Fibroblast of gingiva (primary cell): ENCODE results near the gene DISC1.
"Not testable (repeated sequence)": the region's sequence is repeated elsewhere in the genome, so short reads cannot be mapped to it uniquely, and the experiment has no call there.

Experiments
- DNase-seq: peaks from one replicate; pipeline ENCODE4 v3.0.0-alpha.2; 2011; ENCODE audit warnings: low read depth

DISC1 gene

GRCh38 chr1:231668826-231669225 is 42.2 kb downstream of the DISC1 start:
- DNase-seq: no peak

GRCh38 chr1:231669864-231670621 is 43.5 kb downstream of the DISC1 start:
- not testable (repeated sequence) for DNase-seq

- DNase-seq: no peak
These were observed 44.2 kb downstream of the DISC1 start for GRCh38 chr1:231670755-231671154.

GRCh38 chr1:231674575-231674974 is 48.0 kb downstream of the DISC1 start:
- no peak for DNase-seq

- DNase-seq: peak; percentile 34
These were observed 49.9 kb downstream of the DISC1 start for GRCh38 chr1:231676487-231676886.

GRCh38 chr1:231677442-231677841 is 50.9 kb downstream of the DISC1 start:
- DNase-seq: no peak

GRCh38 chr1:231678011-231678432 is 51.4 kb downstream of the DISC1 start:
- DNase-seq: no peak

- no peak for DNase-seq
These were observed 52.5 kb downstream of the DISC1 start for GRCh38 chr1:231679109-231679508.

- no peak for DNase-seq
These were observed 54.4 kb downstream of the DISC1 start for GRCh38 chr1:231681006-231681405.

- DNase-seq: no peak
These were observed 56.2 kb downstream of the DISC1 start for GRCh38 chr1:231682779-231683178.

- DNase-seq: no peak
These were observed 57.0 kb downstream of the DISC1 start for GRCh38 chr1:231683439-231684165.

- no peak for DNase-seq
These were observed 58.0 kb downstream of the DISC1 start for GRCh38 chr1:231684356-231685244.

GRCh38 chr1:231686384-231686783 is 59.8 kb downstream of the DISC1 start:
- no peak for DNase-seq

GRCh38 chr1:231688989-231689388 is 62.4 kb downstream of the DISC1 start:
- no peak for DNase-seq

GRCh38 chr1:231690059-231690458 is 63.5 kb downstream of the DISC1 start:
- DNase-seq: no peak

- peak; percentile 81 for DNase-seq
These were observed 65.1 kb downstream of the DISC1 start for GRCh38 chr1:231691618-231692259.

- no peak for DNase-seq
These were observed 66.9 kb downstream of the DISC1 start for GRCh38 chr1:231693361-231694074.

GRCh38 chr1:231694075-231694431 is 67.5 kb downstream of the DISC1 start:
- no peak for DNase-seq

- DNase-seq: no peak
These were observed 68.0 kb downstream of the DISC1 start for GRCh38 chr1:231694465-231695077.

GRCh38 chr1:231695439-231696255 is 69.1 kb downstream of the DISC1 start:
- no peak for DNase-seq
